SU-DHL-6 (cell line): ENCODE data around the gene FOSL2.

Experiments used
- CTCF ChIP-seq: fragments of 200-600 bp; sonication (generic); IDR thresholded peaks from one replicate; pipeline ENCODE4 v1.5.1; 2017; ENCODE audit warnings: antibody characterized with exemption, mild to moderate bottlenecking, low read length, moderate library complexity; ENCODE audit not compliant: insufficient read depth, poor library complexity, severe bottlenecking
- EZH2phosphoT487 ChIP-seq: fragments of 200-600 bp; sonication (generic), shearing (Covaris generic); conservative IDR thresholded peaks from 2 replicates; pipeline ENCODE4 v1.6.1; 2018; ENCODE audit warnings: mild to moderate bottlenecking, antibody characterized with exemption, low read length, moderate library complexity, mixed read lengths

GRCh38 chr2:28462122-28462521 is 69.5 kb downstream of the FOSL2 start:
- TF ChIP-seq CTCF, result no peak
- no peak for TF ChIP-seq EZH2phosphoT487
